ENCODE data around the gene ACP6. TPM values are rescaled to one million over a fixed set of nuclear protein-coding genes. Genes with fewer than 3 reads are reported as not detected.
A peak's percentile ranks its signal among the peaks of the same experiment; 100 is the strongest.

Gene ACP6
- total and polyA plus RNA-seq, 2 of the 13 experiments (the other 11 are each of a cell fraction or from before 2014, with no cell fraction given), result 18.1 to 33.7 TPM

- TF ChIP-seq SOX13 (IDR thresholded peaks at IDR 0.05) (peak; percentile 57; the same call in 1 of the 2 replicates), SOX13 (CRISPR knock-in tag; conservative IDR thresholded peaks at IDR 0.05 in 1 of 2, IDR thresholded peaks at IDR 0.05 in 1 of 2) (peak in 1 of 2 experiments; percentile 89; a peak in 2 of 4 replicates), ZNF670 (CRISPR knock-in tag; IDR thresholded peaks at IDR 0.05; ENCODE audit: borderline replicate concordance) (peak; percentile 81; the same call in 1 of the 2 replicates), ELF1 (CRISPR knock-in tag; IDR thresholded peaks at IDR 0.05) (0 out of 2 replicates have a peak, but pooled peaks have one; percentile 29), TFE3 (CRISPR knock-in tag; IDR thresholded peaks at IDR 0.05) (0 out of 2 replicates have a peak, but pooled peaks have one; percentile 24), KDM3A (CRISPR knock-in tag; IDR thresholded peaks at IDR 0.05; ENCODE audit: low read depth) (no peak), ZNF547 (CRISPR knock-in tag; IDR thresholded peaks at IDR 0.05) (no peak), YEATS2 (CRISPR knock-in tag; IDR thresholded peaks at IDR 0.05; ENCODE audit: borderline replicate concordance) (no peak; the same call in 1 of the 2 replicates), ZNF205 (CRISPR knock-in tag; IDR thresholded peaks at IDR 0.05) (no peak), ZNF780A (CRISPR knock-in tag; IDR thresholded peaks at IDR 0.05) (no peak), GTF3A (CRISPR knock-in tag; conservative IDR thresholded peaks at IDR 0.05) (no peak), CBFB (CRISPR knock-in tag; IDR thresholded peaks at IDR 0.05) (no peak), ZFYVE20 (CRISPR knock-in tag; IDR thresholded peaks at IDR 0.05; ENCODE audit: borderline replicate concordance, low read depth) (no peak), ZNF644 (CRISPR knock-in tag; IDR thresholded peaks at IDR 0.05; ENCODE audit: low read depth) (peak; percentile 64; the same call in 1 of the 2 replicates), DRAP1 (CRISPR knock-in tag; IDR thresholded peaks at IDR 0.05) (peak; percentile 32; the same call in 1 of the 2 replicates), TSC22D2 (CRISPR knock-in tag; IDR thresholded peaks at IDR 0.05; ENCODE audit: borderline replicate concordance) (no peak), ZNF331 (CRISPR knock-in tag; IDR thresholded peaks at IDR 0.05) (peak; percentile 48; the same call in 1 of the 2 replicates), GATAD1 (CRISPR knock-in tag; IDR thresholded peaks at IDR 0.05) (no peak), CEBPG (CRISPR knock-in tag; IDR thresholded peaks at IDR 0.05) (0 out of 2 replicates have a peak, but pooled peaks have one; percentile 26), TCF7 (IDR thresholded peaks at IDR 0.05; ENCODE audit: low read depth) (peak; percentile 10; the same call in 1 of the 2 replicates), THRA (CRISPR knock-in tag; IDR thresholded peaks at IDR 0.05; ENCODE audit: borderline replicate concordance) (no peak)
- TF ChIP-seq, protein P1, sequence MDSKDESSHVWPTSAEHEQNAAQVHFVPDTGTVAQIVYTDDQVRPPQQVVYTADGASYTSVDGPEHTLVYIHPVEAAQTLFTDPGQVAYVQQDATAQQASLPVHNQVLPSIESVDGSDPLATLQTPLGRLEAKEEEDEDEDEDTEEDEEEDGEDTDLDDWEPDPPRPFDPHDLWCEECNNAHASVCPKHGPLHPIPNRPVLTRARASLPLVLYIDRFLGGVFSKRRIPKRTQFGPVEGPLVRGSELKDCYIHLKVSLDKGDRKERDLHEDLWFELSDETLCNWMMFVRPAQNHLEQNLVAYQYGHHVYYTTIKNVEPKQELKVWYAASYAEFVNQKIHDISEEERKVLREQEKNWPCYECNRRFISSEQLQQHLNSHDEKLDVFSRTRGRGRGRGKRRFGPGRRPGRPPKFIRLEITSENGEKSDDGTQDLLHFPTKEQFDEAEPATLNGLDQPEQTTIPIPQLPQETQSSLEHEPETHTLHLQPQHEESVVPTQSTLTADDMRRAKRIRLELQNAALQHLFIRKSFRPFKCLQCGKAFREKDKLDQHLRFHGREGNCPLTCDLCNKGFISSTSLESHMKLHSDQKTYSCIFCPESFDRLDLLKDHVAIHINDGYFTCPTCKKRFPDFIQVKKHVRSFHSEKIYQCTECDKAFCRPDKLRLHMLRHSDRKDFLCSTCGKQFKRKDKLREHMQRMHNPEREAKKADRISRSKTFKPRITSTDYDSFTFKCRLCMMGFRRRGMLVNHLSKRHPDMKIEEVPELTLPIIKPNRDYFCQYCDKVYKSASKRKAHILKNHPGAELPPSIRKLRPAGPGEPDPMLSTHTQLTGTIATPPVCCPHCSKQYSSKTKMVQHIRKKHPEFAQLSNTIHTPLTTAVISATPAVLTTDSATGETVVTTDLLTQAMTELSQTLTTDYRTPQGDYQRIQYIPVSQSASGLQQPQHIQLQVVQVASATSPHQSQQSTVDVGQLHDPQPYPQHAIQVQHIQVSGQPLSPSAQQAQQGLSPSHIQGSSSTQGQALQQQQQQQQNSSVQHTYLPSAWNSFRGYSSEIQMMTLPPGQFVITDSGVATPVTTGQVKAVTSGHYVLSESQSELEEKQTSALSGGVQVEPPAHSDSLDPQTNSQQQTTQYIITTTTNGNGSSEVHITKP (CRISPR knock-in tag; IDR thresholded peaks at IDR 0.05; ENCODE audit: low read depth), result 0 out of 2 replicates have a peak, but pooled peaks have one; percentile 20
- TF ChIP-seq, protein P2, sequence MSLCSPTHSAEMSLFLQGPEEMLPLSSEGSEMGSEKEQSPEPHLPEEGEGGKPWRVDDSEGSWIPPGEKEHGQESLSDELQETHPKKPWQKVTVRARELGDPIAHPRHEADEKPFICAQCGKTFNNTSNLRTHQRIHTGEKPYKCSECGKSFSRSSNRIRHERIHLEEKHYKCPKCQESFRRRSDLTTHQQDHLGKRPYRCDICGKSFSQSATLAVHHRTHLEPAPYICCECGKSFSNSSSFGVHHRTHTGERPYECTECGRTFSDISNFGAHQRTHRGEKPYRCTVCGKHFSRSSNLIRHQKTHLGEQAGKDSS (CRISPR knock-in tag; IDR thresholded peaks at IDR 0.05; ENCODE audit: borderline replicate concordance, low read depth), result 0 out of 2 replicates have a peak, but pooled peaks have one; percentile 37
Measured at GRCh38 chr1:147717051-147717705, 46.9 kb upstream of the ACP6 start (continued).
